ENCODE results near the gene TRABD2A.
"Not testable (repeated sequence)": the region's sequence is repeated elsewhere in the genome, so short reads cannot be mapped to it uniquely, and the experiment has no call there.

The TRABD2A gene

GRCh38 chr2:84880395-84880644, 564 bp downstream of the TRABD2A start:
- no peak for DNase-seq

GRCh38 chr2:84879584-84880394, 1.1 kb downstream of the TRABD2A start:
- DNase-seq = no peak

- DNase-seq = no peak
Measured at GRCh38 chr2:84878896-84879583, 1.8 kb downstream of the TRABD2A start.

- no peak for DNase-seq
Measured at GRCh38 chr2:84878459-84878858, 2.4 kb downstream of the TRABD2A start.

DNA sequence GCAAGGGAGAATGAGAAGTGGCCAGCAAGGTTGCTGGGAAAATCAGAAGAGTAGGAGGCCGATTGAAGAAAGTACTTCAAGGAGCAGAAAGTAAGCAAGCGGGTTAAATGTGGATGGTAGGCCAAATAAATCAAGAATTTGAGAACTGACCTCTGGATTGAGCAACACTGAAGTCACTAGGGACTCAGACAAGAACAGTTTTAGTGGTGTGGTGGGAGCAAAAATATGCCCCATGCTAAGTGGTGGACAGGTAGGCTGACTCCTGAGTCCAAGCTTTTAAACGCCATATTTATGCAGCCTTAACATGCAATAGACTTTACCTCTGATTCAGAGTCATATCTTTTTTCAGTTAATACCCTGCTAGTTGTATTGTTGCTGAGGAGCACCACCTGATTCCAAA, 4.5 kb downstream of the TRABD2A start:
- DNase-seq = no peak

- DNase-seq = not testable (repeated sequence)
Measured at GRCh38 chr2:84875619-84876018, 5.3 kb downstream of the TRABD2A start.

DNA sequence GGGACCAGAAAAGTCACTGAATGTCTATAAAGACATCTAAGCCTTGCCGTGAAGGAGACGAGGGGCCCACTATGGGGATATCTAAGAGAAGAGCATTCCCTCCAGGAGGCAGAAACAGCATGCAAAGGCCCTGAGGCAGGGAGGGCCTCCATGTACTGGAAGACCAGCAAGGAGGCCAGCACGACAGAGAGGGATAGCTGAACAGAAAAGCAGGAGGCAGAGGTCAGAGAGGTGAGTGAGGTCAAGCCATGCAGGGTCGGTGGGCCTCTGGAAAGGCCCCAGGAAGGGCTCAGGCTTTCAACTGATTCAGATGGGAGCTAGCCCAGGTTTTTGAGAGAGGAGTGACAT, 5.7 kb downstream of the TRABD2A start:
- no peak for DNase-seq

- no peak for DNase-seq
Measured at GRCh38 chr2:84874381-84875212, 6.3 kb downstream of the TRABD2A start.

- no peak for DNase-seq
Measured at GRCh38 chr2:84873350-84873749, 7.5 kb downstream of the TRABD2A start.

GRCh38 chr2:84872691-84873090, 8.2 kb downstream of the TRABD2A start:
- not testable (repeated sequence) for DNase-seq

DNA sequence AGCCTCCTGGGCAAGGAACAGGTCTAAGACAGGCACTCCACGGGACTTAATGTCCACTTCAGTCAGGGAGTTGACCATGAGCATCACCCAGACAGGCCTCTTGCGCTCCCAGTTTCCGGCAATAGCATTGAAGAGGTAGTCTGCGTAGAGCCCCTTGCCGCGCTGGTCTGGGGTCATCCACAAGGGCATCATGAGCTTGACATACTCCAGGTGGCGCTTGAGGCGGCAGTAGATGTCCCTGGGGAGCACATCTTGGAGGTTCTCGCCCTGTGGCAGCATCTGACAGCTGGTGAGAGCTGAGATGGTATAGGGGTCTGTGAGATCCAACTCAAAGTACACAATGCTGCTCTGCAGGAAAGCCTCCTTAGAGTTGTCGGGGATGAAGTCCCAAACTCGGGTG, 10.6 kb downstream of the TRABD2A start:
- DNase-seq = no peak

- DNase-seq = not testable (repeated sequence)
Measured at GRCh38 chr2:84868327-84868726, 12.6 kb downstream of the TRABD2A start.

- DNase-seq = no peak
Measured at GRCh38 chr2:84866122-84866521, 14.8 kb downstream of the TRABD2A start.

DNA sequence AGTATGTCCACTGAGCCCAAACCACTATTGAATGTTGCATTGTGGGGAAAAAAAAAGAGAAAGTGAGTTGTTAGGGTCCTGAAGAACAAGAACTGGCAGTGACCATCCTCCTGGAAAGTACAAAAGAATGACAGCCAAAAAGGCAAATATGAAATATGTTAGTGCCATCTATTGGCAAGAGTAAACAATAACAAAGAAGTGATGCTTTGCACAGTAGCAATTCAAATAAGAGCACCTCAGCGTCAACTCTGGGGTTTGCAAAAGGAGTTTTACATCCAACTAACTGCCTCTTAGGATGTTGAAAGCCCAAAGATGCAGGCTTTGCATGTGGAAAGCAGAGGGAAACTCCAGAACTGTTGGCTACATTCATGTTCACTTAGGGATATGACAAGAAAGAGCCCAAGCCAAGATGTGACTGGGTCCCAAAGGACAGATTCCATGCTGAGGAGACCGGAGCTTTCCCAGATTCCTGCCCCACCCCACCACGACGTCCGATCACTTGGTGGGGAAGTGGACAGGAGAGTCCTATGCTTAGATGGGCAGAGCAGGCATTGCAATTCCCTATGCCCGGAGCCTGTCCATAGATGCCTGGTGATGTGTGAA, 15.6 kb downstream of the TRABD2A start:
- DNase-seq = peak in 2 of 58 donors; percentile 9 to 16

DNA sequence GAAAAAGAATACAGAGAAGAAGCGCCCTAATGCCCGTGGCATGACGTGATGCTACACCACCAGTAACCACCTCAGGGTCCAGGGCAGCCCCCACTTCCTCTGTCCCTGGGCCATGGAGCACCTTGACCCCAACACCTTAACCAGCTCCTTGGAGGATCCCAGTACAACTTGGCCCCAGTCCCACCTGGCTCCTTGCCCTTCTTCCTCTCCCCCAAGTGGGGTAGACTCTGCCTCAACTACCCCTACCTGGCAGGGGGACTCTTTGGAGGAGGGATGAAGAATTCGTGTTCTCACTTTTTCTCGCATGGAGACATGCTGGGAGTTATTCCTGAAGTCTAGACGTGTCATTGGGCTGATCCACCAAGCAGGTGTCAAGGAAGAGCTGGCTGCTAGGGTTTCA, 18.9 kb downstream of the TRABD2A start:
- no peak for DNase-seq

- DNase-seq = no peak
Measured at GRCh38 chr2:84861539-84861938, 19.3 kb downstream of the TRABD2A start.

- DNase-seq = no peak
Measured at GRCh38 chr2:84858937-84859336, 21.9 kb downstream of the TRABD2A start.

- no peak for DNase-seq
Measured at GRCh38 chr2:84858123-84858522, 22.8 kb downstream of the TRABD2A start.

DNA sequence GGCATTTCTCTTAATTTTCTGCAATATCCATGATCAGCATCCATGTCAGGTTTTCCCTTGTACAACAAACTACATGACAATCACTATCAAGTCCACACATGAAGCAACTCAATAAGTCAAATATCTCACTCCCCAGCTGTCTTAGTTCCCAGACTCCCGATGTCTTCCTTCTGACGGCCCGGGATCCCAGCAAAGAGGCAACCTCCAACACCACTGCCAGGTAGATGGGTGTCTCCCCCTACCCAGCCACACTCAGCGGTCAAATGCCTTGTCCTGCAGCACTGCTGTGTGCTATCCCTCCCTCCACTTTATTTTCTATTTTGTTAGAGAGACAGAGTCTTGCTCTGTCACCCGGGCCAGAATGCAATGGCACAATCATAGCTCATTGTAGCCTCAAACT, 23.3 kb downstream of the TRABD2A start:
- DNase-seq = no peak

DNA sequence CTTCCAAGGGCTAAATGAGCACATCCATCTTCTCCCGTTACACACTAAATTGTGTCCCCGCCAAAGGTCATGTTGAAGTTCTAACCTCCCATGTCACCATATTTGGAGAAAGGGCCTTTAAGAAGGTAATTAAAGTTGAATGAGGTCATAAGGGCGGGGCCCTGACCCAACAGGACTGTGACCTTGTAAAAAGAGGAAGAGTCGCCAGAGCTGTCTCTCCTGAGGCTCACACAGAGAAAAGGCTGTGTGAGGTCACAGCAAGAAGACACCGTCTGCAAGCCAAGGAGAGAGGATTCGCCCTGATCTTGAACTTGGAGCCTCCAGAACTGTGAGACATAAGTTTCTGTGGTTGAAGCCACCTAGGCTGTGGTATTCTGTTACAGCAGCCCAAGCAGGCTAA, 24.1 kb downstream of the TRABD2A start:
- no peak for DNase-seq

DNA sequence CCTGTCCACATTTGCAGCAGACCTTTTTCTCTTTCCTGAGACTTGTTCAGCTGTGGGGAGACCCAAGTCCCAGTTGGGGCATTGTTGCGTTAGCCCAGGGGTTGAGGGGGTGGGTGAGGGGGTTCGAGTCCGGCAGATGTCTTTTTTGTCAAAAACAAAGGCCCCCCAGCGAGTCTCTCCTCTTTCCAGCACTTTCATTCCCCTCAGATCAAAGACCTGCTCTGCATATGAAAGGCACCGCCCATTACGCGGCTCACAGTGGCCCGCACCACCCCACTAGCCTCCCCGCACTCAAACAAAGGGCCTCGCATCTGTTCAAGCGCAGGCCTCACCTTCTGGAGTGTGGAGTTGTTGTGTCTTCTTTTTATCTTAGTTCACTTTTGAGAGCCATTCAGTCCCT, 25.2 kb downstream of the TRABD2A start:
- DNase-seq = no peak

DNA sequence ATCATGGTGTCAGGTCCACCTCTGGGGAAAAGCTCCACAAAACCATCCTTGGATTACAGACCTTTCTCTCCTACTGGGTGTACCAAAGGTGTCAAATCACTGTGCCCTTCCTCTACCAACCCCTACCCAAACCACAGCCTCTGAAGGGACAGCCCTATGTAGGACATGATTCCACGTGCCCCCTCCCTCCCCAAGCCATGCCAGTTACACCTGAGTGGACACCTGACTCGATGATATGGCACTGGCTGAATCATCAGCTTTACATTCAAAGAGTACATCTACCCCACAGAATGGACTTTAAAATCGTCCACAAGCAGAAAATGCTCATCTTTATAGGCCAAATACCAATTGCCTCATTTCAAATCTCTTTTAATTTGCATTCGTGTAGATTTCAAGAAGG, 26.0 kb downstream of the TRABD2A start:
- DNase-seq = no peak

All from anterior cingulate cortex (tissue), 58 donors.